HL-60 (cell line): ENCODE results near the gene PITPNM3.

Experiments used
- DNase-seq, 2 experiments: peaks; one replicate each; pipeline ENCODE4 v3.0.0-alpha.2; 2010 to 2020; ENCODE audit warnings: low read depth in 1 of 2, low spot score in 1 of 2
- H3K27ac ChIP-seq: fragments of 250-450 bp; sonication (Bioruptor Pico); replicated peaks from 2 replicates; pipeline ENCODE4 v1.5.1; 2020; ENCODE audit warnings: mild to moderate bottlenecking, moderate library complexity
- H3K27me3 ChIP-seq: fragments of 250-450 bp; sonication (Bioruptor Pico); 2 replicates; pipeline ENCODE4 v1.5.1; 2021; ENCODE audit warnings: mild to moderate bottlenecking, moderate library complexity; ENCODE audit not compliant: insufficient read depth, poor library complexity, severe bottlenecking
- H3K4me3 ChIP-seq: replicated peaks from 2 replicates; pipeline ENCODE4 v1.5.1; 2011; ENCODE audit warnings: mild to moderate bottlenecking, control low read depth, low read length; ENCODE audit not compliant: insufficient read depth
- CTCF ChIP-seq: IDR thresholded peaks from one replicate; pipeline ENCODE4 v1.5.1; 2011; ENCODE audit warnings: low read length, control low read depth, inconsistent platforms; ENCODE audit not compliant: insufficient read depth
- GABPA ChIP-seq: IDR thresholded peaks from 2 replicates; pipeline ENCODE4 v1.6.1; 2012; ENCODE audit warnings: low read depth
- POLR2AphosphoS5 ChIP-seq: IDR thresholded peaks from 2 replicates; pipeline ENCODE4 v1.6.1; 2012; ENCODE audit warnings: low read depth
- REST ChIP-seq: IDR thresholded peaks from 2 replicates; pipeline ENCODE4 v1.6.1; 2012; ENCODE audit warnings: low read depth; ENCODE audit not compliant: insufficient replicate concordance
- SPI1 ChIP-seq: IDR thresholded peaks from 2 replicates; pipeline ENCODE4 v1.6.1; 2012; ENCODE audit warnings: low read depth, mild to moderate bottlenecking, borderline replicate concordance

The PITPNM3 gene

GRCh38 chr17:6526362-6527152 is 29.8 kb downstream of the PITPNM3 start:
- Histone ChIP-seq H3K4me3 (no peak overlapping the region), H3K27ac (no peak overlapping the region), H3K27me3 (no peaks in the 10 kb centered on the region)
- TF ChIP-seq GABPA (no peak), SPI1 (no peak), REST (peak; percentile 88), POLR2AphosphoS5 (no peak)
- no peak for DNase-seq

GRCh38 chr17:6525731-6526130 is 30.6 kb downstream of the PITPNM3 start:
- H3K27ac ChIP-seq = no peak overlapping the region
- TF ChIP-seq POLR2AphosphoS5 (no peak), GABPA (no peak), CTCF (no peak), REST (no peak), SPI1 (no peak)
- no peaks in the 10 kb centered on the region for H3K27me3 ChIP-seq
- no peak for DNase-seq
- no peak overlapping the region for H3K4me3 ChIP-seq

GRCh38 chr17:6525141-6525540 is 31.2 kb downstream of the PITPNM3 start:
- H3K4me3 ChIP-seq = no peak overlapping the region
- H3K27me3 ChIP-seq = no peaks in the 10 kb centered on the region
- H3K27ac ChIP-seq = no peak overlapping the region
- no peak for TF ChIP-seq GABPA
- no peak for TF ChIP-seq CTCF
- TF ChIP-seq SPI1 = no peak
- DNase-seq = no peak

- no peak for DNase-seq
- no peak overlapping the region for H3K27ac ChIP-seq
Observed at GRCh38 chr17:6524520-6524919, 31.8 kb downstream of the PITPNM3 start.

More at GRCh38 chr17:6524520-6524919, 31.8 kb downstream of the PITPNM3 start:
- TF ChIP-seq REST (no peak), POLR2AphosphoS5 (no peak), GABPA (no peak), SPI1 (no peak), CTCF (no peak)
- Histone ChIP-seq H3K27me3 (no peaks in the 10 kb centered on the region), H3K4me3 (no peak overlapping the region)
